ENCODE data around the gene ADAMTSL1. TPM values are rescaled to one million over a fixed set of nuclear protein-coding genes. Genes with fewer than 3 reads are reported as not detected.

The ADAMTSL1 gene
- total RNA-seq, 4 donors from 2014 or later = 13.3 to 39.7 (median 27.2) TPM

DNA sequence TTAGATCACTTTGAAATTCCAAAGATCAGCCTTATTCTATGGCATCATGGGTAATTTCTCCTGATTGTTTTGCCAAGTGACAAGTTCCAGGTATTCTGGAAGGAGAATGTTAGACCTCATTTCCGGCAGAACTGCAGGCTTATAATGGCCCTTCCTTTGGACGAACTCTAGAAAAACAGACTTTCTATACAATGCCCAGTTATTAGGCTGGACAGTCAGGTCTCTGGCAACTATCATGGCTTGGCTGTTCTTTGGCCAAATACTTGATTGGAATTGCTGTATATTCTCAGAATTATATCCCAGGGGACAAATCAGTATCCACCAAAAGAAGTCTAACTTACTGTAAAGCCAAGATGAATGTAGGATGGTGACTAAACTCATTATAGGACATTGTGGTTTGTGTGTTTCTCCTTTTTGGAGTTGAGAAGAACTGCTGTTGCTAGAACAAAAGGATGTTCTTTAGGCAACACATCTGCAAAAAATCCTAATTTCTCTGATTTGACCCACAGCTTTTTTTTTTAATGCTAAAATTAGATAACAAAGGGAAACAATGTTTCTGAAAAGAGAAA, 69.0 kb downstream of the ADAMTSL1 start:
- Histone ChIP-seq H3K4me3 (no peak overlapping the region), H3K27ac (no peak overlapping the region), H3K9me3 (no peaks in the 10 kb centered on the region), H3K27me3 (no peaks in the 10 kb centered on the region), H3K4me1 (peaks cover 0 to 6% (median 2%) of the 10 kb centered on the region in 4 donors), H3K36me3 (no peaks in the 10 kb centered on the region)
- DNase-seq = no peak
- intact Hi-C loops (cut with DNase I; ENCODE audit: low total_unique reads) (no loop called here), in situ Hi-C loops (cut with MboI; ENCODE audit: low pct_ligation_motif_present in 1 of 4, low pct_unique_long_range_greater_than_20kb in 1 of 4, low sequenced_read_pairs in 3 of 4) (no loop called here)
- 73% methylated on average over 2 of the region's 2 CpGs; no CpG with 5 or more reads in 1 of the 2 donors for whole genome bisulfite sequencing, 2 donors (ENCODE audit: low coverage in 1 of 2)
- TF ChIP-seq EP300 (IDR thresholded peaks at IDR 0.05; ENCODE audit: low read depth) (no peak), POLR2A (IDR thresholded peaks at IDR 0.05) (no peak), POLR2AphosphoS5 (IDR thresholded peaks at IDR 0.05) (no peak), CTCF (IDR thresholded peaks at IDR 0.05) (no peak)

DNA sequence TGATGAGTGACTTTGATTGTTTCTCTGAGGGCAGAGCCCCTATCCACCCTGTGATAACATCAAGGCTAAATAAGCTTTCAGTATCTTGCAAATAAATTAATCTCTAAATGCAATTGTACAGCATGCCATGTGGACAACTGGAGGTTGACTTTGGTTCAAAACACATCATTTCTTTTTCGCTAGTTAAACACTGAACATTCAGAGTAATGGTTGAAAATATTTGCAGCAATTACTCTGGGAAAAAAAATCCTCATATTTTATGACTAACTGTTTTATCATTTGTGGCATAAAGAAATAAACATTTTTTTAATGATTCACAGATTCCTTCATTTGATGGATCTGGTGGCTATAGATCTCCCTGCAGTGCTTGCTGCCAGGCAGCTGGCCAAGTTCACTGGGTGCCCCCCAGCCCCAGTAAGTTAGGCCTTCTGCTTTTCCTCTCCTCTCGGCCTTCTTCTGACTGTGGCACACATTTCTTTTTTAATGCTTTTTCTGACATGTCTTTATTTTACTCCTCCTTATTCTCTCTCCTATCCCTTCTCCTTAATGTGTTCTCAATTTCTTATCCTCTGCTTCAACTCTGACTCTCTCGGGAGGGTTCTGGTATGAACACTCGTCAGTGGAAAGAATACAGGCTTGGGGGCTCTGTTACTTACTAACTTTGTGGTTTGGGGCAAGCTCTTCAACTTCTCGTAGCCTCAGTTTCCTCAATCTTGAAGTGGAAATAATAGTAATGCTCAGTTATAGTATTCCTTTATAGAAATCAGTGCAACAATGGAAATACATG, 69.6 kb downstream of the ADAMTSL1 start:
- no peaks in the 10 kb centered on the region for H3K36me3 ChIP-seq

GRCh38 chr9:18544456-18544855, 70.5 kb downstream of the ADAMTSL1 start:
- Histone ChIP-seq H3K4me1 (peaks cover 0 to 6% (median 2%) of the 10 kb centered on the region in 4 donors), H3K27ac (no peak overlapping the region), H3K27me3 (no peaks in the 10 kb centered on the region), H3K9me3 (no peaks in the 10 kb centered on the region), H3K36me3 (no peaks in the 10 kb centered on the region), H3K4me3 (no peak overlapping the region)
- intact Hi-C loops (cut with DNase I; ENCODE audit: low total_unique reads) = no loop called here
- TF ChIP-seq CTCF (IDR thresholded peaks at IDR 0.05) (no peak), EP300 (IDR thresholded peaks at IDR 0.05; ENCODE audit: low read depth) (no peak), POLR2AphosphoS5 (IDR thresholded peaks at IDR 0.05) (no peak), POLR2A (IDR thresholded peaks at IDR 0.05) (no peak)
- in situ Hi-C loops (cut with MboI; ENCODE audit: low pct_ligation_motif_present in 1 of 4, low pct_unique_long_range_greater_than_20kb in 1 of 4, low sequenced_read_pairs in 3 of 4) = no loop called here
- no peak for DNase-seq
- 84 to 100% methylated on average over 1 to 3 of the region's 3 CpGs for WGBS, 2 donors (ENCODE audit: low coverage in 1 of 2)

More for the DNA sequence above, 69.6 kb downstream of the ADAMTSL1 start:
- no peak for TF ChIP-seq EP300 (IDR thresholded peaks at IDR 0.05; ENCODE audit: low read depth)
- TF ChIP-seq POLR2A (IDR thresholded peaks at IDR 0.05) = no peak
- no peak for TF ChIP-seq CTCF (IDR thresholded peaks at IDR 0.05)
- no peak for TF ChIP-seq POLR2AphosphoS5 (IDR thresholded peaks at IDR 0.05)
- H3K27me3 ChIP-seq = no peaks in the 10 kb centered on the region
- no peak overlapping the region for H3K4me3 ChIP-seq
- peaks cover 0 to 6% (median 2%) of the 10 kb centered on the region in 4 donors for H3K4me1 ChIP-seq
- WGBS, 2 donors (ENCODE audit: low coverage in 1 of 2) = 68 to 71% methylated on average over 5 of the region's 5 CpGs
- intact Hi-C loops (cut with DNase I; ENCODE audit: low total_unique reads) = no loop called here
- peak overlapping the region in 1 of 4 donors; percentile 20 for H3K27ac ChIP-seq
- DNase-seq = no peak
- in situ Hi-C loops (cut with MboI; ENCODE audit: low pct_ligation_motif_present in 1 of 4, low pct_unique_long_range_greater_than_20kb in 1 of 4, low sequenced_read_pairs in 3 of 4) = no loop called here
- no peaks in the 10 kb centered on the region for H3K9me3 ChIP-seq

- in situ Hi-C loops (cut with MboI; ENCODE audit: low pct_ligation_motif_present in 1 of 4, low pct_unique_long_range_greater_than_20kb in 1 of 4, low sequenced_read_pairs in 3 of 4) (no loop called here), intact Hi-C loops (cut with DNase I; ENCODE audit: low total_unique reads) (no loop called here)
- Histone ChIP-seq H3K36me3 (no peaks in the 10 kb centered on the region), H3K27ac (no peak overlapping the region), H3K4me3 (no peak overlapping the region), H3K4me1 (peaks cover 0 to 6% (median 2%) of the 10 kb centered on the region in 4 donors), H3K27me3 (no peaks in the 10 kb centered on the region), H3K9me3 (no peaks in the 10 kb centered on the region)
- no peak for TF ChIP-seq EP300 (IDR thresholded peaks at IDR 0.05; ENCODE audit: low read depth)
- no peak for TF ChIP-seq POLR2A (IDR thresholded peaks at IDR 0.05)
- TF ChIP-seq CTCF (IDR thresholded peaks at IDR 0.05) = no peak
- no peak for TF ChIP-seq POLR2AphosphoS5 (IDR thresholded peaks at IDR 0.05)
- 50 to 69% methylated on average over 3 of the region's 3 CpGs for WGBS, 2 donors (ENCODE audit: low coverage in 1 of 2)
- DNase-seq = no peak
These were observed 71.8 kb downstream of the ADAMTSL1 start for GRCh38 chr9:18545636-18546360.

All from transverse colon (tissue), 4 donors.